ENCODE results near the gene NCAPD3. TPM values are rescaled to one million over a fixed set of nuclear protein-coding genes. Genes with fewer than 3 reads are reported as not detected.
A peak's percentile ranks its signal among the peaks of the same experiment; 100 is the strongest.

The NCAPD3 gene
- total RNA-seq, 1 donor from 2014 or later = 21.7 TPM

DNA sequence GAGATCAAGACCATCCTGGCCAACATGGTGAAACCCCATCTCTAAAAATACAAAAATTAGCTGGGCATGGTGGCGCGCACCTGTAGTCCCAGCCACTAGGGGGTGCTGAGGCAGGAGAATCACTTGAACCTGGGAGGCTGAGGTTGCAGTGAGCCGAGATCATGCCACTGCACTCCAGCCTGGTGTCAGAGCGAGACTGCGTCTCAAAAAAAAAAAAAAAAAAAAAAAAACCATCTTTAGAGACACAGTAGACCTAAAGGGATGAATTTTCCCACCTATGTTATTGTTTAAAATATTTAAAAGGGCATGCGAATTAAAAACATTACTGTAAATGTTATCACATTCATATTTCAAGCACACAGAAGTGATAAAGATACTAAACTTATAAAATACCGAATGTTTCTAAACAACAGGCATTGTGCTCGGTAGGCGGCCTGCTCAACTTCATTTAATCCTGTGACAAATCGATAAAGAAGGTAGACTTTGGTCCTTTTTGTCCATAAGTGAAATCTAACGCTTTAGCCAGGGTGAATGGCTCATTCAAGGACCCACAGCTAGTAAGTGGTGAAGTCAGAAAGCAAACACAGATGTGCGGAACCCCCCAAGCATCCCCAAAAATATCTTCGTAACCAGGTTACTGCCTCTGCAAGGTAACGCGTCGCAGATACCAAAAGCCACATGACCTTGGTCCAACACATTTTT, 16.1 kb downstream of the NCAPD3 start:
- H3K36me3 Mint-ChIP-seq (ENCODE audit: unreplicated experiment) = peaks cover 34% of the 10 kb centered on the region
- peak; percentile 77 for TF ChIP-seq CTCF (IDR thresholded peaks at IDR 0.05)
- no peaks in the 10 kb centered on the region for H3K4me1 Mint-ChIP-seq (ENCODE audit: unreplicated experiment)
- H3K27me3 Mint-ChIP-seq (ENCODE audit: unreplicated experiment) = no peaks in the 10 kb centered on the region
- H3K9me3 Mint-ChIP-seq (ENCODE audit: unreplicated experiment) = no peaks in the 10 kb centered on the region
- no peak overlapping the region for H3K4me3 Mint-ChIP-seq (ENCODE audit: unreplicated experiment)
- H3K27ac Mint-ChIP-seq (ENCODE audit: unreplicated experiment) = no peak overlapping the region
- DNase-seq (ENCODE audit: extremely low spot score, unreplicated experiment) = no peak

GRCh38 chr11:134206185-134206584, 17.6 kb downstream of the NCAPD3 start:
- Mint-ChIP-seq H3K27me3 (ENCODE audit: unreplicated experiment) (no peaks in the 10 kb centered on the region), H3K4me3 (ENCODE audit: unreplicated experiment) (no peak overlapping the region), H3K36me3 (ENCODE audit: unreplicated experiment) (peaks cover 39% of the 10 kb centered on the region), H3K9me3 (ENCODE audit: unreplicated experiment) (no peaks in the 10 kb centered on the region), H3K27ac (ENCODE audit: unreplicated experiment) (no peak overlapping the region), H3K4me1 (ENCODE audit: unreplicated experiment) (no peaks in the 10 kb centered on the region)
- TF ChIP-seq CTCF (IDR thresholded peaks at IDR 0.05) = no peak
- DNase-seq (ENCODE audit: extremely low spot score, unreplicated experiment) = no peak

DNA sequence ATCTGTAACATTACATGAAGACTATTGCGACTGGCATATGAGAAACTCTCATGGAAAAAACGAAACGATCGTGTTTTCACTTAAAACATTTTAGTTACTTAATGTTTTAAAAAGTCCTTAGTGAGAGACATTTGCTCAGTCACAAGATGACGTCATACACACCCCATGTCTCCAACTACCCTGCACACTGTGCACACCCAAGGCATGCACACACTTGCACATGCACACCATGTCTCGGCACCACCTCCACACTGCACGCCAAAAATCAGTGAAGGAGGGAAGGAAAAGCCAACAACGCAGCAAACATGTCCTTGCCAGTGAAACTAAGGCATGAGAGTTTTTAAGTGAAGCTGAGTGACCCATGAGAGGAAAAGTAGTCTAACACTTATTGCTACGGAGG, 18.0 kb downstream of the NCAPD3 start:
- Mint-ChIP-seq H3K36me3 (ENCODE audit: unreplicated experiment) (peaks cover 39% of the 10 kb centered on the region), H3K4me1 (ENCODE audit: unreplicated experiment) (no peaks in the 10 kb centered on the region), H3K27me3 (ENCODE audit: unreplicated experiment) (no peaks in the 10 kb centered on the region), H3K27ac (ENCODE audit: unreplicated experiment) (no peak overlapping the region), H3K9me3 (ENCODE audit: unreplicated experiment) (no peaks in the 10 kb centered on the region), H3K4me3 (ENCODE audit: unreplicated experiment) (no peak overlapping the region)
- TF ChIP-seq CTCF (IDR thresholded peaks at IDR 0.05) = no peak
- no peak for DNase-seq (ENCODE audit: extremely low spot score, unreplicated experiment)

DNA sequence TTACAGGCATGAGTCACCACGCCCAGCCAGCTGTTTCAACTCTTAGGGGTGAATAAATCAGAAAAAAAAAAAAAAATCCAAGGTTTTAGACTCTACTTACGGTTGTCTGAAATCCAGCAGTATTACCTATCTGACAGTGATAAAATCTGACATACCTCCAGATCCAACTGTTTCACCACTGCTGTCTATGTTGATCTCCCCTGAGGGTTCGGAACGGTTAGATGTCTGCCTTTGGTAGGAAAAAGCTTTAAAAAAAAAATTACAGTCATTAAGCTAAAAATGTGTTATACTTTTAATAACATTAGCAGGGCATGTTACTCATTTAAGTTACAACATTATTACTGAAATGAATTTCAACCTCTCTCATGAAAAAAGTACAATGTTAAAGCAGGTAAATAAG, 21.1 kb downstream of the NCAPD3 start:
- Mint-ChIP-seq H3K4me3 (ENCODE audit: unreplicated experiment) (no peak overlapping the region), H3K27me3 (ENCODE audit: unreplicated experiment) (no peaks in the 10 kb centered on the region), H3K27ac (ENCODE audit: unreplicated experiment) (no peak overlapping the region), H3K36me3 (ENCODE audit: unreplicated experiment) (peaks cover 31% of the 10 kb centered on the region), H3K9me3 (ENCODE audit: unreplicated experiment) (no peaks in the 10 kb centered on the region), H3K4me1 (ENCODE audit: unreplicated experiment) (no peaks in the 10 kb centered on the region)
- TF ChIP-seq CTCF (IDR thresholded peaks at IDR 0.05) = no peak
- no peak for DNase-seq (ENCODE audit: extremely low spot score, unreplicated experiment)

- Mint-ChIP-seq H3K4me3 (ENCODE audit: unreplicated experiment) (no peak overlapping the region), H3K27ac (ENCODE audit: unreplicated experiment) (no peak overlapping the region), H3K4me1 (ENCODE audit: unreplicated experiment) (no peaks in the 10 kb centered on the region), H3K27me3 (ENCODE audit: unreplicated experiment) (no peaks in the 10 kb centered on the region), H3K36me3 (ENCODE audit: unreplicated experiment) (peaks cover 28% of the 10 kb centered on the region), H3K9me3 (ENCODE audit: unreplicated experiment) (no peaks in the 10 kb centered on the region)
- TF ChIP-seq CTCF (IDR thresholded peaks at IDR 0.05) = no peak
- DNase-seq (ENCODE audit: extremely low spot score, unreplicated experiment) = no peak
These were observed 23.1 kb downstream of the NCAPD3 start for GRCh38 chr11:134200688-134201087.
